Left lung (tissue), 10 donors: ENCODE measurements around the gene LKAAEAR1. TPM values are rescaled to one million over a fixed set of nuclear protein-coding genes. Genes with fewer than 3 reads are reported as not detected.

ENCODE experiments used
- ATAC-seq: fragments of 200-7000 bp; cut with Tn5 transposase; one replicate; pipeline ENCODE4 v1.9.1; 2020; ENCODE audit warnings: moderate library complexity
- DNase-seq, 4 donors: peaks; one replicate each; pipeline ENCODE4 v3.0.0-alpha.2; 2013 to 2020
- H3K27ac ChIP-seq, 2 donors: fragments of 200-600 bp; sonication (generic) in 1 of 2; one replicate each; pipeline versions ENCODE4 v1.5.0 to v1.8.0; 2020 to 2021
- H3K27me3 ChIP-seq, 2 donors: fragments of 200-600 bp; sonication (generic) in 1 of 2; one replicate each; pipeline versions ENCODE4 v1.5.0 to v1.8.0; 2020 to 2021
- H3K36me3 ChIP-seq, 2 donors: fragments of 200-600 bp; sonication (generic) in 1 of 2; one replicate each; pipeline versions ENCODE4 v1.5.0 to v1.8.0; 2020 to 2021
- H3K4me1 ChIP-seq, 2 donors: fragments of 200-600 bp; one replicate each; pipeline ENCODE4 v1.8.0; 2021
- H3K4me3 ChIP-seq, 2 donors: fragments of 200-600 bp; sonication (generic) in 1 of 2; one replicate each; pipeline versions ENCODE4 v1.5.0 to v1.8.0; 2020 to 2021; ENCODE audit warnings: mild to moderate bottlenecking in 1 of 2
- H3K9me3 ChIP-seq, 2 donors: fragments of 200-600 bp; sonication (generic) in 1 of 2; one replicate each; pipeline versions ENCODE4 v1.5.0 to v1.8.0; 2020 to 2021
- CTCF ChIP-seq, 2 donors: fragments of 200-600 bp; sonication (generic) in 1 of 2; IDR thresholded peaks; one replicate each; pipeline versions ENCODE4 v1.5.0 to v1.8.0; 2021; ENCODE audit warnings: antibody characterized with exemption in 2 of 2
- intact Hi-C, 2 donors: fragments of 100-400 bp; cut with DNase I; formaldehyde crosslinking; loops; one replicate each; pipeline versions ENCODE4 v1.11.2 to v1.14.2; 2022
- polyA plus RNA-seq, 6 donors: library from polyadenylated mRNA; unstranded; fragments of 120-200 nt; gene quantifications; one replicate each; pipeline ENCODE4 v1.2.1, GENCODE V29; 2013; ENCODE audit not compliant: insufficient read length in 6 of 6
- total RNA-seq, 2 donors: library from RNA; stranded (reverse); fragmentation: NEBNext Ultra II Directional; extraction: Animal tissue kit (Norgen Biotek cat#: 25700); gene quantifications; one replicate each; pipeline ENCODE4 v1.2.1, GENCODE V29; 2021
- donor health status: DM: no; HTN: yes; CAD: no.
- donor health status: DM: no; HTN: no; CAD: no.

LKAAEAR1 gene
- total and polyA plus RNA-seq, 8 donors = 0.38 to 0.70 (median 0.45) TPM; not detected in 1

DNA sequence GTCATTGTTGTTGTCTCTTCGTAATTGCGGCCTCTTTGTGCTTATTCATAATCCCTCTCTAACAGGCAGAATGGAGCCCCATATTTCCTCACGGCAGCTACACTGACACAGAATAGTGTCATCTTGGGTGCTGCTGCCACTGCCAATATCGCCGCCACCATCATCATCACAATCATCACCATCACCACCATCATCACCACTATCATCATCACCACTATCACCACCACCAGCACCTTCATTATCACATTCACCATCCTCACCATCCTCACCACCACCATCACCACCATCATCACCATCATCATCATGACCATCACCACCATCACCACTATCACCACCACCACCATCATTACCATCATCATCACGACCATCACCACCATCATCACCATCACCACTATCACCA is 12.3 kb upstream of the LKAAEAR1 start:
- Histone ChIP-seq H3K27me3 (peaks cover 9 to 32% of the 10 kb centered on the region in 2 donors), H3K4me1 (peaks cover 0 to under 1% of the 10 kb centered on the region in 2 donors), H3K9me3 (no peaks in the 10 kb centered on the region), H3K27ac (no peak overlapping the region), H3K4me3 (no peak overlapping the region), H3K36me3 (peaks cover 0 to 23% of the 10 kb centered on the region in 2 donors)
- ATAC-seq (no peak), DNase-seq (no peak)
- intact Hi-C loops = no loop called here
- TF ChIP-seq CTCF (IDR thresholded peaks at IDR 0.05) = no peak

GRCh38 chr20:64095927-64096326 is 11.7 kb upstream of the LKAAEAR1 start:
- intact Hi-C loops = no loop called here
- Histone ChIP-seq H3K36me3 (peaks cover 0 to 23% of the 10 kb centered on the region in 2 donors), H3K27ac (no peak overlapping the region), H3K4me3 (no peak overlapping the region), H3K4me1 (no peaks in the 10 kb centered on the region), H3K27me3 (peaks cover 3 to 26% of the 10 kb centered on the region in 2 donors), H3K9me3 (no peaks in the 10 kb centered on the region)
- ATAC-seq (no peak), DNase-seq (no peak)
- no peak for TF ChIP-seq CTCF (IDR thresholded peaks at IDR 0.05)

DNA sequence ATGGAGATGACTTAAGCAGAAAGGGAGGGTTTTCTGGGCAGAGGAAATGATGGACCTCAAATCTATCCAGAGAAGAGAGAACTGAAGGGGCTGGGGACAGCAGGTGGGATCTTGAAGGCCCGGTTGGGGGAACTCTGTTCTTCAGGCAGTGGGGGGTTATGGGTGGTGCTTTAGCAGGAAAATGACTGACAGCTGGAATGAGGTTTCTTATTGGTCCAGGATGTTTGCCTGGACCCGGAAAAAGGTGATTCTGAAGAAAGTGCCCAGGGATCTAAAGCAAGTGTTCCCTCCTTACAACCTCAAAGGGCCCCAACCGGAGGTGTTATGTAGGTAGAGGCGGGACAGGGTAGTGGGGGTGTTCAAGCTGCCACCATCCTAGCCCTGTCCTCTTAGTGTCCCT is 11.3 kb upstream of the LKAAEAR1 start:
- Histone ChIP-seq H3K27ac (no peak overlapping the region), H3K9me3 (no peaks in the 10 kb centered on the region), H3K4me1 (no peaks in the 10 kb centered on the region), H3K4me3 (no peak overlapping the region), H3K36me3 (peaks cover 0 to 23% of the 10 kb centered on the region in 2 donors), H3K27me3 (peaks cover 0 to 21% of the 10 kb centered on the region in 2 donors)
- no peak for TF ChIP-seq CTCF (IDR thresholded peaks at IDR 0.05)
- intact Hi-C loops = no loop called here
- DNase-seq (no peak), ATAC-seq (no peak)

DNA sequence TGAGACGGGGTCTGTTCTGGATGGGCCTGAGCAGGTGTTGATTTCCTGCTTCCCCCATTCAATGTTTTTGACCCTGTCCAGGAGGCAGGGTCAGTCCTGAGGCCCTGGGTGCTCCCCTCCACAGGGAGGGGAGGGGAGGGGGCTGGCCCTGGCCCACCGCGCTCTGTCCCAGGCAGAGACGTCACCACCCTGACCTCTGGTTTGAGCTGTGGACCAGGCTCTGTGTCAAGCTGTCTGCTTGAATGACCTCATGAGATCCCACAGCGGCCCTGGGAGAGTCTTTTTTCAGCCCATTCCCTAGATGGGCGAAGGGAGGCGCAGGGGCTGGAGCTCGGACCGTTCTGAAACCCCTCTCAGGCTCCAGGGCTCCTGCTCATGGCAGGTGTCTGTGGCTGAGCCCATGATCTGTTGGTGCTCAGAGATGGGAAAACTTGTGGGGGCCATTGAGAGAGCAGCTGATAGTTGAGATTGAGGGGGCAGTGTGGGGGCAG is 8.9 kb upstream of the LKAAEAR1 start:
- ATAC-seq (no peak), DNase-seq (peak in 1 of 4 donors; percentile 30)
- TF ChIP-seq CTCF (IDR thresholded peaks at IDR 0.05) = no peak
- Histone ChIP-seq H3K27ac (no peak overlapping the region), H3K9me3 (no peaks in the 10 kb centered on the region), H3K36me3 (peaks cover 0 to 6% of the 10 kb centered on the region in 2 donors), H3K4me3 (no peak overlapping the region), H3K27me3 (peaks cover 0 to 17% of the 10 kb centered on the region in 2 donors), H3K4me1 (no peaks in the 10 kb centered on the region)
- intact Hi-C loops = no loop called here

GRCh38 chr20:64092258-64093012 is 8.2 kb upstream of the LKAAEAR1 start:
- Histone ChIP-seq H3K4me1 (no peaks in the 10 kb centered on the region), H3K36me3 (no peaks in the 10 kb centered on the region), H3K27me3 (peaks cover 0 to 17% of the 10 kb centered on the region in 2 donors), H3K4me3 (no peak overlapping the region), H3K9me3 (peaks cover 0 to 3% of the 10 kb centered on the region in 2 donors), H3K27ac (no peak overlapping the region)
- no peak for TF ChIP-seq CTCF (IDR thresholded peaks at IDR 0.05)
- intact Hi-C loops = no loop called here
- DNase-seq (peak in 1 of 4 donors; percentile 73), ATAC-seq (peak; percentile 24)
